ENCODE results near the gene SF1.

Gene SF1

DNA sequence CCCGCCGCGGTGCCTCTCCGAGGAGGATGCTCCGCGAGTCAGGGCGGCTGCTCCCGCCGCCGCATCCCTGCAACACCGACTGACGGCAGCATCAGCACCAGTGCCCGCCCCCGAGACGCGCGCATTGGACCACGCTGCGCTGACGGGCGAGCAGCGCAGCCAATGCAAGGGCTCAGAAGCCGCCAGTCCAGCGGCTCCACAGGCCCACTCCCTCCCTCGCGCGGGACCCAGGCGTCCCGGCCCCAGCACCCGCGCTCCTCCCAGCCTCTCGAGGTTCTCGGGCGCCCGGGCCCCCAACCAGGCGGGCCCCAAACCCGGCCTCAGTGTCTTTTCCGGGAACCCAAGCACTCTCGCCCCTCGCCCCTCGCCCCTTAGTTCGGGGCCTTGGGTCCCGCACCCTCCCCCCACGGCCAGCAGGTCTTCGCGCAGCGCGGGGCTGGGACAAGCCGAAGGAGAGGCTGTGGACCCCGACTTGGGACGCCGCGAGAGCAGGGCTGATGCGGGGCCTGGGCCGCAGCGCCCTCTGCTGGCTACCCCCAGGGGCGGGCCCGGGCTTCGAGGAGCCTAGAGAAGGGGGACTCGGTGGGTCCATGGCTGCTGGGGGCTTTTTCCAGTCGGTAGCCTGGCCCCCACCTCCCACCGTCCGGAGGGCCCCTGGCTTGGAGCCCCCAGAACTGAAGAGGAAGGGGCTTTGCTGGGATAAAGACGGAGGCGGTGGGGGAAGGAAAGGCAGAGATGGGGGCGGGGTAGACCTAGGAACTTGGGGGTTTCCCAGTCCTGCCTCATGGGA is 55.0 kb downstream of the SF1 start, which contains the start of gene NRXN2:
NRXN2 (minus strand) TSS at position 81 of the 790 bp plus-strand sequence. CDS start 9,498 bp downstream, outside the sequence.
- Histone ChIP-seq H3K4me3 (ENCODE audit: low read depth in 1 of 2, low read length in 2 of 2) (peak within 1 kb of the TSS; percentile 63 to 78), H3K36me3 (ENCODE audit: insufficient read depth, low read length) (peaks cover 5% of the 10 kb centered on the region), H3K4me1 (ENCODE audit: insufficient read depth, low read length) (no peaks in the 10 kb centered on the region), H3K9me3 (ENCODE audit: low read length) (no peaks in the 10 kb centered on the region), H3K9ac (ENCODE audit: low read length) (no peak within 1 kb of the TSS), H3K27ac (ENCODE audit: low read depth, low read length) (peak within 1 kb of the TSS; percentile 43), H3K27me3 (ENCODE audit: control insufficient read depth in 1 of 2, insufficient read depth in 2 of 2, low read length in 2 of 2) (peaks cover 3 to 29% of the 10 kb centered on the region in 2 donors)

DNA sequence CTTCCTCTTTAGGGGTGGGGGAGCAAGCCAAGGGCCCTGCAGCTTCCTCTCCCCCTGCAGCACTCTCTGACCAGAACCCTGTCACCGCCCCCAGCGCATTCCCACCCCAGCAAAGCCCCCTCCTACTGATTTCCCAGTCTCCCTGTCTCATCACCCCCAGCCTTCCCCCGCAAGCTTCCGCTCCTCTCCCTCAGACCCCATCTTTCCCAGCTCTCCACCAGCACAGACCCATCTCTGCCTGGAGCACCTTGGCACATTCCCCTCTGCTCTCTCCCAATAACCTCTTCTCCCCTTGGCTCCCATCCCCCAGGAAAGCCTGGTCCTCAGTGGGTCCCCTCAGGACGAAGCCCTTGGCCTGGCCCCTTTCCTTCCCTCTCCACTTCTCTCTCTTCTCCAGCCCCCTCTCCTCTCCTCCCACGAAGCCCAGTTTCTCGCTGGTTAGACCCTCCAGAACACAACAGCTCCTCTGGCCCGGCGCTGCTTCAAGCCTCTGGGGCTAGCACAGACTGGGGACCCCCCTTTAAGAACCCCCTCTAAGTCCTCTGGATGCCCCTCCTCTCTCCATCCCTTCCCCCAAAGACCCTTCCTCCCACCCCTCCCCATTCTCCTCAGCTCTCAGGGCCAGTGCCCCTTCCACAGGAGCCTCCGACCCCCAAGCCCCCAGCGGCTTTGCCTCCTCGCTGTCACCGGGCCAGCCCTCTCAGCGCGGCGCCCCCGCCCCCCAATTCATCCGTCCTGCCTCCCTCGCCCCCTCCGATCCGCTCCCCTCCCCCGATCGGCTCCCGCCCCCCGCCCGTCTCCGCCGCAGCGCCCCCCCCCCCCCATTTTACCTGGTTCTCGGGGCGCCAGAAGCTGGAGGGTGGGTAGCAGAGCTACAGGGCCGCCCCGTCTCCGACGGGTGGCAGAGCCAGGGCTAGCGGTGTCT is 55.9 kb downstream of the SF1 start:
- H3K4me3 ChIP-seq (ENCODE audit: low read depth in 1 of 2, low read length in 2 of 2): no peak overlapping the region
- no peaks in the 10 kb centered on the region for H3K4me1 ChIP-seq (ENCODE audit: insufficient read depth, low read length)
- H3K9me3 ChIP-seq (ENCODE audit: low read length): no peaks in the 10 kb centered on the region
- H3K27me3 ChIP-seq (ENCODE audit: control insufficient read depth in 1 of 2, insufficient read depth in 2 of 2, low read length in 2 of 2): peaks cover 3 to 38% of the 10 kb centered on the region in 2 donors
- no peak overlapping the region for H3K27ac ChIP-seq (ENCODE audit: low read depth, low read length)
- H3K36me3 ChIP-seq (ENCODE audit: insufficient read depth, low read length): no peaks in the 10 kb centered on the region
- no peak overlapping the region for H3K9ac ChIP-seq (ENCODE audit: low read length)

DNA sequence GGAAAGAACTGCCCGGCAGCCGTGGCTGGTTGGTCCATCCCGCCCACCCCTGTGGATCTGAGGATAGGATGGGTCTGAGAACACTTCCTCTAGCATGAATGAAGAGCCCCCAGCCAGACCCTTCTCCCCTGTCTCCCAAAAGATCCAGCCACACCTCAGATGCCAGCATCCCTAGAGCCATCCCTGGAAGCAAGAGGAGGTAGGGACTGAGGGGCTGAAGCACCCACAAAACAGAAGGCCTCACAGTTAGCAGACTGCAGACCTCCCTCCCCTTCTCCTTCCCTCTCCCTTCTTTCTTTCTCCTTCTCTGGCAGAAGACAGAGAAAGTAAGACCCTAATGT is 57.0 kb downstream of the SF1 start:
- Histone ChIP-seq H3K27me3 (ENCODE audit: control insufficient read depth in 1 of 2, insufficient read depth in 2 of 2, low read length in 2 of 2) (peaks cover 8 to 49% of the 10 kb centered on the region in 2 donors), H3K4me1 (ENCODE audit: insufficient read depth, low read length) (no peaks in the 10 kb centered on the region), H3K4me3 (ENCODE audit: low read depth in 1 of 2, low read length in 2 of 2) (no peak overlapping the region), H3K9me3 (ENCODE audit: low read length) (no peaks in the 10 kb centered on the region), H3K36me3 (ENCODE audit: insufficient read depth, low read length) (no peaks in the 10 kb centered on the region), H3K9ac (ENCODE audit: low read length) (no peak overlapping the region), H3K27ac (ENCODE audit: low read depth, low read length) (no peak overlapping the region)

DNA sequence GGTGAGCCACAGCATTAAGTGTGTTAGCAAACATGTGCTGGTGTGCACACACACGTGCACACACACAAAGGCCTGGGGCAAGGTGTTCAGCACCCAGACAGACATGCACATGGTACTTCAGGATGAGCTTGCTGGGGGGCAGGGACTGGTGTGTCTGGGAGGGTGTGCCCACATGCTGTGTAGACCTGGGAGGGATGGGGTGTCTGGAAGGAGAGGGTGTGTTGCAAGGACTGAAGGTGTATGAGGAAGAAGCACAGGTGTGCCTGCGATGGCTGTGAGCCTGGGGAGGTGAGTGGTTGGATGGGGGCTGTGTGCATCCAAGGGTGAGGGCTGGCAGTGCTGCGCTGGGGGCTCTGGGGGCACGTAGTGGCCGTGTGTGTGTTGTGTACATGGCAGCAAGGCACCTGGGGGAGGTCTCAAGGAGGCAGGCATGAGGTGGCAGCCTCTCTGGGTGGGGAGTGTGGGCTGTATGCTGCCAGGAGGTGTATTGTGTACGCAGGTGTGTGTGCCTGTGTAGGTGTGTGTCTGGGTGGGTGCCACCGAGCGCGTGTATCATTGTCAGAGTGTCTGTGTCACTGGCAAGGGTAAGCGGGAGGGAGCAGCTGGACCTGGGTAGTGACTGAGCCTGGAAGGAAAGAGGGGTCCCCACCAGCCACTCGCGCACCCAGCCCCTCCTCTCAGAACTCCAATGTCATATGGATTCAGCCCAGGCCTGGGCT is 57.5 kb downstream of the SF1 start:
- Histone ChIP-seq H3K4me3 (ENCODE audit: low read depth in 1 of 2, low read length in 2 of 2) (no peak overlapping the region), H3K4me1 (ENCODE audit: insufficient read depth, low read length) (no peaks in the 10 kb centered on the region), H3K27me3 (ENCODE audit: control insufficient read depth in 1 of 2, insufficient read depth in 2 of 2, low read length in 2 of 2) (peaks cover 8 to 54% of the 10 kb centered on the region in 2 donors), H3K27ac (ENCODE audit: low read depth, low read length) (no peak overlapping the region), H3K9ac (ENCODE audit: low read length) (no peak overlapping the region), H3K36me3 (ENCODE audit: insufficient read depth, low read length) (no peaks in the 10 kb centered on the region), H3K9me3 (ENCODE audit: low read length) (no peaks in the 10 kb centered on the region)

DNA sequence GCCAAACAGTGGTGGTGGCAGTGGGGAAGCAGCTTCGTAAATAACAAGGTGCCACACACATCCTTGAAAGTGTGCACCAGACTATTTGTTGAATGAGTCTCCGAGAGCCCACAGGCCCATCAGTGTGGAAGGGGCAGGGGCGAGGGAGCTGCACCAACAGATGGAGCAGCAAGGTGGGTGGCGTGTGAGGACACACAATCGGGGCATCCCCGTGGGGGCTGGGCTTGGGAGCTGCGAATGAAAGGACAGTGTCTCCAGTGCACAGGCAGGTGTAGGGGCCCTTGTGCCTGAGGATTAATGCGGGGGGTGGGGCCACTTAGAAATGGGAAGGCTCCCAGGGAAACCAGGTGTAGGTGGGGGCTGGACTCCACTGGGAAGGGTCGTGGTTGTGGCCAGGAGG is 58.2 kb downstream of the SF1 start:
- Histone ChIP-seq H3K4me1 (ENCODE audit: insufficient read depth, low read length) (no peaks in the 10 kb centered on the region), H3K27me3 (ENCODE audit: control insufficient read depth in 1 of 2, insufficient read depth in 2 of 2, low read length in 2 of 2) (peaks cover 11 to 60% of the 10 kb centered on the region in 2 donors), H3K4me3 (ENCODE audit: low read depth in 1 of 2, low read length in 2 of 2) (no peak overlapping the region), H3K9me3 (ENCODE audit: low read length) (no peaks in the 10 kb centered on the region), H3K9ac (ENCODE audit: low read length) (no peak overlapping the region), H3K36me3 (ENCODE audit: insufficient read depth, low read length) (no peaks in the 10 kb centered on the region), H3K27ac (ENCODE audit: low read depth, low read length) (no peak overlapping the region)

DNA sequence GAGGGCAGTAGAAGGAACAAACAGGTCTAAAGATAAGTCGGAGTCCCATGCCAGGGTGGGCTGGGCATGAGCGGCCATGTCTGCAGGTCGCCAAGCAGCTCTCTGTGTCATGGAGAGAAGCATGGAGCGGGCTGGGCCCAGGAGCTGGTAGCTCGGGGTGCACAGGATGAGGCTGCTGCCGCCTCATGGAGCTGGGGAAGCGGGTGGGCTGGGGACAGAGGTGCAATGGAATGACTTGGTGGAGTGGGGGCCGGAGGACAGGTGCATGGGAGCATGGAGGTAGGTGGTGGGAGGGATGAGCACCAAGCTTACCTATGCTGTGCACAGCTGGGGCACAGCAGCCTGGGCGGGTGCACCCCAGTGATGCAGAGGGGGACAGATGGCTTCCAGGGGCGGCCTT is 58.9 kb downstream of the SF1 start:
- Histone ChIP-seq H3K36me3 (ENCODE audit: insufficient read depth, low read length) (no peaks in the 10 kb centered on the region), H3K9me3 (ENCODE audit: low read length) (no peaks in the 10 kb centered on the region), H3K27me3 (ENCODE audit: control insufficient read depth in 1 of 2, insufficient read depth in 2 of 2, low read length in 2 of 2) (peaks cover 18 to 68% of the 10 kb centered on the region in 2 donors), H3K4me3 (ENCODE audit: low read depth in 1 of 2, low read length in 2 of 2) (no peak overlapping the region), H3K27ac (ENCODE audit: low read depth, low read length) (no peak overlapping the region), H3K9ac (ENCODE audit: low read length) (no peak overlapping the region), H3K4me1 (ENCODE audit: insufficient read depth, low read length) (no peaks in the 10 kb centered on the region)

DNA sequence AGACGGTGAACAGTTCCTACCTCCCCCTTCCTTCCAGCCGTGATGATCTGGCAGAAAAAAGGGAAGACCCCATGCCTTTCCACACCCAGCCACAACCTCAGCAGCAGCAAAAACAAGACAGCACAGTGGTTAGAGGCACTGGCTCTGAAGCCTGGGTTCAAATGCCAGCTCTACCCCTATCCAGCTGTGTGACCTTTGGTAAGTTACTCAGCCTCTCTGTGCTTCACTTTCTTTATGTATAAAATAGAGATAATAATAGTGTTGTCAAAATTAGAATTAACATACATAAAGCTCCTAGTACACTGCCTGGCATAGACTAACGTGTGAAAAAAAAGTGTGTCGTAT is 59.6 kb downstream of the SF1 start:
- H3K4me1 ChIP-seq (ENCODE audit: insufficient read depth, low read length): no peaks in the 10 kb centered on the region
- no peak overlapping the region for H3K27ac ChIP-seq (ENCODE audit: low read depth, low read length)
- no peaks in the 10 kb centered on the region for H3K9me3 ChIP-seq (ENCODE audit: low read length)
- no peaks in the 10 kb centered on the region for H3K36me3 ChIP-seq (ENCODE audit: insufficient read depth, low read length)
- no peak overlapping the region for H3K4me3 ChIP-seq (ENCODE audit: low read depth in 1 of 2, low read length in 2 of 2)
- no peak overlapping the region for H3K9ac ChIP-seq (ENCODE audit: low read length)
- H3K27me3 ChIP-seq (ENCODE audit: control insufficient read depth in 1 of 2, insufficient read depth in 2 of 2, low read length in 2 of 2): peaks cover 25 to 74% of the 10 kb centered on the region in 2 donors

DNA sequence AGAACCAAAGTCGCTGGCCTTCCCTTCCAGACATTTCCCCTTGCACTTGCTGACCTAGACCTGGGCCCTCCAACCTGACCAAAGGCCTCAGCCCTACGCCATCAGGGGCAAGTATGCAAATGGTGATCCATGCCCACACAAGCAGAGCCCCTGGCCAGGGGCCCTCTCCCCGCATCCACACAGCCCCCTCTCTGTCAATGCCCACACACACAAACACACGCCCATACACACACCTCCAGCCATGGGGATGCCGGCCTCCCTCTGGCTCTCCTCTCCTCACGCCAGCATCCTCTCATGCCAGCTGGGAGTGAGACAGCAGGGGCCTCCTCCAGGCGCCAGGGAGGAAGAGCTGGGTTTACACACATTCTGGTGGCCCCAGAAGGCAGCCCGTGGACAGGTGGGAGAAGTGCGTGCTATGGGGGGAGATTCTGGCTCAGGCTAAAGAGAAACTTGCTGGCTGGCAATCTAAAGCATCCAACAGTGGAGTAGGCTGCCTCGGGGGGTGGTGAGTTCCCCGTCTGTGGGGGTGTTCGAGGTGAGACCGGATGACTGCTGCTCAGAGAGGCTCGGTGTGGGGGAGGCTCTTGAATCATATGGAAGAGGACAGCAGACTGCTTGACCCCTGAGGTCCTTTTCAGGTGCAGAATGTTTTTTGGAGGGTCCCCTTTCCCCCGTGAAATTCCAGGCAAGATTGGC is 60.1 kb downstream of the SF1 start:
- H3K9ac ChIP-seq (ENCODE audit: low read length): no peak overlapping the region
- no peaks in the 10 kb centered on the region for H3K4me1 ChIP-seq (ENCODE audit: insufficient read depth, low read length)
- no peak overlapping the region for H3K4me3 ChIP-seq (ENCODE audit: low read depth in 1 of 2, low read length in 2 of 2)
- peaks cover 25 to 76% of the 10 kb centered on the region in 2 donors for H3K27me3 ChIP-seq (ENCODE audit: control insufficient read depth in 1 of 2, insufficient read depth in 2 of 2, low read length in 2 of 2)
- H3K9me3 ChIP-seq (ENCODE audit: low read length): no peaks in the 10 kb centered on the region
- H3K36me3 ChIP-seq (ENCODE audit: insufficient read depth, low read length): no peaks in the 10 kb centered on the region
- no peak overlapping the region for H3K27ac ChIP-seq (ENCODE audit: low read depth, low read length)

DNA sequence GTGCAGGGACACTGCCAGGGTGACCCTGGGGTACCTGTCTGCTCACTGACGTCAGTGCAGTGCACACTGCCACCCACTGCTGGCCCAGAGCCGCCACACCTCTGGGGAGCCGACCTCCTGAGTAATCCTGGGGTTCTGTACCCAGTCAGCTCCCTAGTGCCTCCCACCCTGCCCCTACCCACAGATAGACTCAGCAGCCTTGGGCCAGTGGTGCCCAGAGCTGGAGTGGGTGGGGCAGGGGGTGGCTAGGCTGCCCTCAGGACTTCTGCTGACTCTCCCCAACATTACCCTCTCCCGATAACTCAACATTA is 61.1 kb downstream of the SF1 start:
- Histone ChIP-seq H3K27me3 (ENCODE audit: control insufficient read depth in 1 of 2, insufficient read depth in 2 of 2, low read length in 2 of 2) (peaks cover 28 to 83% of the 10 kb centered on the region in 2 donors), H3K4me3 (ENCODE audit: low read depth in 1 of 2, low read length in 2 of 2) (no peak overlapping the region)

DNA sequence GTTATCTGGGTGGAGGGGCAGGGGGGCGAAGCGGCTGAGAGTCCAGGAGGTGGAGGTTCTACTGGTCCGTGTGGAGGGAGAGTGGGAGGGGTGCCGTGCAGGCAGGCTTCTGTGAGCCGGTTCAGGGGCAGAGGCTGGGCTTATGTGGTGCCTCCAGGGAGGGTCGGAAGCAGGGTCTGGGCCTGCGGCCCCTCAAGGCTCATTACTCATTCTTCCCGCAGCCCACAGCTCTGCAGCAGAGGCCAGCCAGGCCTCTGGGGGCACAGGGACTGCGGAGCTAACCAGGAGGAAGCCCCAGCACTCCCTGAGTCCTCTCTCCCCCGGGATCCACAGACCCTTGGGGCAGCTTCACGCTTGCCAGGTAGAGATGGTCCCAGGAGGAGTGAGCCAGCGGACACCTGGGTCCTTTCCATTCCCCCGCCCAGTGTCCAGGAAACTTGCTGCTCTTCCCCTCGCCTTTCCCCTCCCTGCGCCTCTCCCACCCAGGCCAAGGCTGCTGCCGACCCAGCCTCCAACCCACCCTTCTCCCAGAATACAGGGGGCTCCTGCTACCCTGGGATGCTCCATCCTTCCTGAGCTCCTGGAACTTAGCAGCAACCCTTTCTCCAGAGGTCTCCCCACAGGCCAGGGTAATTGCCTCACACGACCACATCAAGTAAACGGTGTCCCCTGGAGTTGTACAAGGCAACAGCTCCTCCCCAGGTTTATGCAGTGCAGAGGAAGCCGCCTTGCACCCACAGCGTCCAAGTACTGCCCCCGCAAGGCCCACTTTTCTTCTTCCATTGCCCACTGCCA is 61.7 kb downstream of the SF1 start:
- peaks cover 34 to 83% of the 10 kb centered on the region in 2 donors for H3K27me3 ChIP-seq (ENCODE audit: control insufficient read depth in 1 of 2, insufficient read depth in 2 of 2, low read length in 2 of 2)
- no peak overlapping the region for H3K9ac ChIP-seq (ENCODE audit: low read length)
- H3K9me3 ChIP-seq (ENCODE audit: low read length): no peaks in the 10 kb centered on the region
- no peaks in the 10 kb centered on the region for H3K4me1 ChIP-seq (ENCODE audit: insufficient read depth, low read length)
- no peaks in the 10 kb centered on the region for H3K36me3 ChIP-seq (ENCODE audit: insufficient read depth, low read length)
- H3K27ac ChIP-seq (ENCODE audit: low read depth, low read length): no peak overlapping the region
- H3K4me3 ChIP-seq (ENCODE audit: low read depth in 1 of 2, low read length in 2 of 2): no peak overlapping the region

More for the DNA sequence above, 61.1 kb downstream of the SF1 start:
- no peaks in the 10 kb centered on the region for H3K4me1 ChIP-seq (ENCODE audit: insufficient read depth, low read length)
- H3K9me3 ChIP-seq (ENCODE audit: low read length): no peaks in the 10 kb centered on the region
- H3K36me3 ChIP-seq (ENCODE audit: insufficient read depth, low read length): no peaks in the 10 kb centered on the region
- H3K9ac ChIP-seq (ENCODE audit: low read length): no peak overlapping the region
- no peak overlapping the region for H3K27ac ChIP-seq (ENCODE audit: low read depth, low read length)
